CD14-positive monocyte (primary cell): Measurements from ENCODE around the gene TACO1. TPM values are rescaled to one million over a fixed set of nuclear protein-coding genes. Genes with fewer than 3 reads are reported as not detected.

Experiments used
- DNase-seq, 3 donors: peaks; one replicate each; pipeline ENCODE4 v3.0.0-alpha.2; 2011 to 2022
- H2AFZ ChIP-seq: 2 replicates; pipeline ENCODE4 v1.6.0; 2012; ENCODE audit warnings: mild to moderate bottlenecking, low read depth, low read length, inconsistent platforms; ENCODE audit not compliant: insufficient read depth, poor library complexity, severe bottlenecking
- H3K27ac ChIP-seq, 2 donors: 1 replicate in 1 of 2; 2 replicates in 1 of 2; pipeline ENCODE4 v1.5.1; 2012 to 2013; ENCODE audit warnings: low read length in 2 of 2, control low read depth in 1 of 2, inconsistent platforms in 1 of 2, low read depth in 1 of 2, mild to moderate bottlenecking in 1 of 2
- H3K27me3 ChIP-seq, 2 donors: one replicate each; pipeline versions ENCODE4 v1.6.0 to v1.6.1; 2011 to 2013; ENCODE audit warnings: low read length in 2 of 2; ENCODE audit not compliant: control insufficient read depth in 2 of 2, insufficient read depth in 2 of 2
- H3K36me3 ChIP-seq, 2 donors: replicated peaks in 1 of 2; 1 replicate in 1 of 2; 2 replicates in 1 of 2; pipeline versions ENCODE4 v1.5.1 to v1.6.1; 2012 to 2013; ENCODE audit warnings: low read length in 2 of 2, control low read depth in 1 of 2, inconsistent platforms in 1 of 2, mild to moderate bottlenecking in 1 of 2; ENCODE audit not compliant: insufficient read depth in 2 of 2, control insufficient read depth in 1 of 2
- H3K4me1 ChIP-seq, 2 donors: 1 replicate in 1 of 2; 2 replicates in 1 of 2; pipeline versions ENCODE4 v1.5.1 to v1.6.1; 2012 to 2013; ENCODE audit warnings: low read length in 2 of 2, control low read depth in 1 of 2, inconsistent platforms in 1 of 2, mild to moderate bottlenecking in 1 of 2, moderate library complexity in 1 of 2; ENCODE audit not compliant: insufficient read depth in 2 of 2, control insufficient read depth in 1 of 2
- H3K4me2 ChIP-seq: replicated peaks from 2 replicates; pipeline ENCODE3; 2012; ENCODE audit warnings: low read length, moderate library complexity, mild to moderate bottlenecking; ENCODE audit not compliant: poor library complexity, severe bottlenecking; ENCODE audit errors: extremely low read depth
- H3K4me3 ChIP-seq, 3 experiments: fragments of 200-600 bp in 1 of 3; sonication (generic) in 1 of 3; replicated peaks in 1 of 3; 1 replicate in 2 of 3; 2 replicates in 1 of 3; pipeline ENCODE4 v1.5.1; 2011 to 2013; ENCODE audit warnings: low read length in 3 of 3, mild to moderate bottlenecking in 3 of 3, control low read depth in 2 of 3, low read depth in 2 of 3, inconsistent platforms in 1 of 3, moderate library complexity in 1 of 3
- H3K79me2 ChIP-seq: 2 replicates; pipeline ENCODE4 v1.6.0; 2012; ENCODE audit warnings: mild to moderate bottlenecking, control low read depth, inconsistent platforms, low read length, moderate library complexity; ENCODE audit not compliant: insufficient read depth
- H3K9ac ChIP-seq: 2 replicates; pipeline ENCODE4 v1.6.0; 2017; ENCODE audit warnings: low read length, mild to moderate bottlenecking; ENCODE audit not compliant: insufficient read depth, poor library complexity, severe bottlenecking
- H3K9me3 ChIP-seq, 2 donors: replicated peaks in 1 of 2; 1 replicate in 1 of 2; 2 replicates in 1 of 2; pipeline versions ENCODE4 v1.5.1 to v1.6.1; 2012 to 2013; ENCODE audit warnings: low read length in 2 of 2, control low read depth in 1 of 2; ENCODE audit not compliant: control insufficient read depth in 1 of 2, insufficient read depth in 1 of 2
- H4K20me1 ChIP-seq: 2 replicates; pipeline ENCODE4 v1.6.0; 2012; ENCODE audit warnings: mild to moderate bottlenecking, low read length, control low read depth, moderate library complexity; ENCODE audit not compliant: insufficient read depth
- H3K27ac Mint-ChIP-seq, 7 donors: one replicate each; pipeline ENCODE4 v1.8.0; 2020; ENCODE audit warnings: mild to moderate bottlenecking in 7 of 7, mixed read lengths in 7 of 7, moderate library complexity in 6 of 7, inconsistent platforms in 2 of 7
- H3K27me3 Mint-ChIP-seq, 3 donors: one replicate each; pipeline ENCODE4 v1.8.0; 2021 to 2022; ENCODE audit warnings: low read depth in 3 of 3, mild to moderate bottlenecking in 3 of 3, mixed read lengths in 3 of 3, moderate library complexity in 3 of 3, inconsistent platforms in 1 of 3
- H3K36me3 Mint-ChIP-seq, 2 donors: one replicate each; pipeline ENCODE4 v1.8.0; 2020; ENCODE audit warnings: mixed read lengths in 2 of 2, inconsistent platforms in 1 of 2, mild to moderate bottlenecking in 1 of 2
- H3K4me1 Mint-ChIP-seq: one replicate; pipeline ENCODE4 v1.8.0; 2020; ENCODE audit warnings: mild to moderate bottlenecking, mixed read lengths
- H3K4me3 Mint-ChIP-seq, 2 donors: one replicate each; pipeline ENCODE4 v1.8.0; 2020; ENCODE audit warnings: mild to moderate bottlenecking in 2 of 2, mixed read lengths in 2 of 2, moderate library complexity in 1 of 2
- H3K9me3 Mint-ChIP-seq, 7 donors: one replicate each; pipeline ENCODE4 v1.8.0; 2020 to 2022; ENCODE audit warnings: mixed read lengths in 7 of 7, mild to moderate bottlenecking in 6 of 7, moderate library complexity in 6 of 7, inconsistent platforms in 2 of 7
- WGBS: methylation state at CpG from one replicate; pipeline ENCODE4 v1.1.5; 2013; ENCODE audit warnings: missing lambda C conversion rate; ENCODE audit not compliant: insufficient coverage; 5-methylcytosine and 5-hydroxymethylcytosine counted together
- intact Hi-C, 2 donors: fragments of 100-400 bp; cut with micrococcal nuclease; formaldehyde crosslinking; loops; one replicate each; pipeline versions ENCODE4 v1.15.0 to v1.15.1; 2023
- polyA plus RNA-seq, 3 donors: library from polyadenylated mRNA; depleted of rRNA in 1 of 3; unstranded in 2 of 3; stranded (reverse) in 1 of 3; fragments of 300-500 nt in 2 of 3; fragments of >200 nt in 1 of 3; fragmentation: Illumina TruSeq in 2 of 3; gene quantifications; 1 replicate in 2 of 3; 2 replicates in 1 of 3; pipeline ENCODE4 v1.2.3, GENCODE V29; 2012 to 2021
- TF ChIP-seq, protein P1 (sequence below): fragments of 200-600 bp; IDR thresholded peaks from one replicate; pipeline ENCODE4 v1.8.0; 2022; ENCODE audit warnings: antibody characterized with exemption, mild to moderate bottlenecking

The TACO1 gene
- polyA plus RNA-seq, 3 donors = 4.1 to 12.5 (median 9.5) TPM

DNA sequence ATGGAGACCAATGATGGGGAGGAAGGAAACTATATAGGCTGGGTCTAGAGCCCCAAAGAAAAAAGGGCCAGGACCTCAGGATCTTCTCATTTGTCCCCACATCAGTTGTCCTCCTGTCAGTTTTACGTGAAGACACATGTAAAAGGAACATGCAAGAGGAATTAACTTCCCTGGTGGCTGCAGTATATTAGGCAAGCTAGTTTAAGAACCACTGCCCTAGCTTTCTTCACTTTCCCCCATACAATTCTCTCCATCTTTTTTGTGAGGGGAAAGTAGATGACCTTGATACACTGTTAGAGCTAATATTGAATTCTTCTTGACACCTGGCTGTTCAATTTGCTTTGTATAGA, 23.8 kb downstream of the TACO1 start:
- H3K36me3 ChIP-seq = peaks cover 13% of the 10 kb centered on the region in 2 donors
- Mint-ChIP-seq H3K36me3 (peaks cover 4 to 27% of the 10 kb centered on the region in 2 donors), H3K27me3 (peaks cover 0 to 6% (median 5%) of the 10 kb centered on the region in 3 donors), H3K27ac (peak overlapping the region; percentile 12 to 83 (median 69)), H3K4me3 (peak overlapping the region; percentile 99), H3K4me1 (peaks cover 49% of the 10 kb centered on the region), H3K9me3 (peaks cover 0 to 2% (median 0%) of the 10 kb centered on the region in 7 donors)
- intact Hi-C loops = loop anchor here (5.0 to 10.0 kb wide), 5 partner anchors 43 to 218 kb away; partner anchors contain the start of genes CCDC47 (in 1 of the 2), DCAF7 (in 1 of the 2), DDX42 (in 1 of the 2) and SMARCD2 (in 1 of the 2)
- peaks cover 67% of the 10 kb centered on the region for H4K20me1 ChIP-seq
- peaks cover 67% of the 10 kb centered on the region for H3K79me2 ChIP-seq
- 0% methylated on average over 1 of the region's 1 CpG for WGBS
- TF ChIP-seq, protein P1, sequence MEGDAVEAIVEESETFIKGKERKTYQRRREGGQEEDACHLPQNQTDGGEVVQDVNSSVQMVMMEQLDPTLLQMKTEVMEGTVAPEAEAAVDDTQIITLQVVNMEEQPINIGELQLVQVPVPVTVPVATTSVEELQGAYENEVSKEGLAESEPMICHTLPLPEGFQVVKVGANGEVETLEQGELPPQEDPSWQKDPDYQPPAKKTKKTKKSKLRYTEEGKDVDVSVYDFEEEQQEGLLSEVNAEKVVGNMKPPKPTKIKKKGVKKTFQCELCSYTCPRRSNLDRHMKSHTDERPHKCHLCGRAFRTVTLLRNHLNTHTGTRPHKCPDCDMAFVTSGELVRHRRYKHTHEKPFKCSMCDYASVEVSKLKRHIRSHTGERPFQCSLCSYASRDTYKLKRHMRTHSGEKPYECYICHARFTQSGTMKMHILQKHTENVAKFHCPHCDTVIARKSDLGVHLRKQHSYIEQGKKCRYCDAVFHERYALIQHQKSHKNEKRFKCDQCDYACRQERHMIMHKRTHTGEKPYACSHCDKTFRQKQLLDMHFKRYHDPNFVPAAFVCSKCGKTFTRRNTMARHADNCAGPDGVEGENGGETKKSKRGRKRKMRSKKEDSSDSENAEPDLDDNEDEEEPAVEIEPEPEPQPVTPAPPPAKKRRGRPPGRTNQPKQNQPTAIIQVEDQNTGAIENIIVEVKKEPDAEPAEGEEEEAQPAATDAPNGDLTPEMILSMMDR = no peak
- H3K27me3 ChIP-seq = no peaks in the 10 kb centered on the region
- peak overlapping the region; percentile 72 to 96 (median 92) for H3K4me3 ChIP-seq
- H3K4me1 ChIP-seq = peaks cover 37 to 52% of the 10 kb centered on the region in 2 donors
- H2AFZ ChIP-seq = no peak overlapping the region
- H3K9me3 ChIP-seq = no peaks in the 10 kb centered on the region
- DNase-seq = no peak
- peak overlapping the region in 1 of 2 donors; percentile 74 for H3K27ac ChIP-seq
- peak overlapping the region; percentile 94 for H3K4me2 ChIP-seq
- H3K9ac ChIP-seq = no peak overlapping the region

DNA sequence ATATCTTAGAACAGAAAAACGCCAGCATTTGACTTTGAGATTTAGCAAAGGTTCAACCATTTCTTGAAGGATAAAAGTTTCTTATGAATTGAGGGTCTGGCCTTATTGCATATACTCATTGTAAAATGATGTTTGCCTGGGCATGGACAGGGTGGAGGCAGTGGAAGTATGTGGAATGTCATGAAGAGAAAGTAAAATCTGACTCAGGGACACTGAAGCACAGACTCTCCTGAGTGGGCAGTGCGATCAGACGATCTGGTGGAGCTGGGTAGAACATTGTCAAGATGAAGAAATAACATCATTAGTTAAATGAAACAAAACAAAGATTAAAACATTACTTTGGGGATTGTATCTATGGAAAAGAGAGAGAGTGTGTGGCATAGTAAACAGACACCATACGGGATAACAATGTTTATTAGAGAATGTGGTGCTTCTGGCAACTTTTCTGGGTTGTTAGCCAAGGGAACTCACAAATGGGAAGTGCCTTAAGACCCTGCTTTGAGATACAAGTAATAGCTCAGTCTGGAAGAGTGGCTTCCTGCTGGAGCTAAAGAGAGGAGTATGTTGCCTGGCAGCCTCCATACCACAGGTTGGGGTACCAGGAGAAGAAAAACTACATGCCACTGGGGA, 26.0 kb downstream of the TACO1 start:
- no peak overlapping the region for H3K9ac ChIP-seq
- no peak overlapping the region for H2AFZ ChIP-seq
- no peaks in the 10 kb centered on the region for H3K9me3 ChIP-seq
- H3K4me3 ChIP-seq = peak overlapping the region in 1 of 3 experiments; percentile 34
- Mint-ChIP-seq H3K4me1 (peaks cover 65% of the 10 kb centered on the region), H3K4me3 (peak overlapping the region; percentile 7 to 65), H3K9me3 (peaks cover 0 to 2% (median 0%) of the 10 kb centered on the region in 7 donors), H3K27me3 (peaks cover 0 to 3% (median 0%) of the 10 kb centered on the region in 3 donors), H3K27ac (peak overlapping the region in 6 of 7 donors; percentile 14 to 83 (median 22)), H3K36me3 (peaks cover 12 to 37% of the 10 kb centered on the region in 2 donors)
- 50% methylated on average over 1 of the region's 4 CpGs for WGBS
- H4K20me1 ChIP-seq = peaks cover 88% of the 10 kb centered on the region
- DNase-seq = peak in 1 of 3 donors; percentile 27
- H3K27me3 ChIP-seq = no peaks in the 10 kb centered on the region
- H3K36me3 ChIP-seq = peaks cover 19 to 32% of the 10 kb centered on the region in 2 donors
- peak overlapping the region; percentile 94 for H3K4me2 ChIP-seq
- H3K79me2 ChIP-seq = peaks cover 89% of the 10 kb centered on the region
- peak overlapping the region in 1 of 2 donors; percentile 43 for H3K27ac ChIP-seq
- H3K4me1 ChIP-seq = peaks cover 40 to 65% of the 10 kb centered on the region in 2 donors
- intact Hi-C loops = loop anchor here in 1 of 2 donors (10.0 kb wide), 1 partner anchor 148 kb away; the partner anchor contains the start of genes CCDC47 and DDX42
- TF ChIP-seq, protein P1 = no peak
